Activated CD8-positive, alpha-beta memory T cell treated with anti-CD3 and anti-CD28 coated beads for 36 hours (primary cell): ENCODE data around the gene PSPN. TPM values are rescaled to one million over a fixed set of nuclear protein-coding genes. Genes with fewer than 3 reads are reported as not detected.

Experiments used
- CTCF ChIA-PET: fragments of 350-600 bp; sonication (Branson Sonifier 250); formaldehyde crosslinking; loops from one replicate; lab custom pipeline; 2021; ENCODE audit warnings: antibody characterized with exemption; lab: Charles Lee
- POLR2A ChIA-PET: fragments of 350-600 bp; sonication (Branson Sonifier 250); formaldehyde crosslinking; loops from one replicate; lab custom pipeline; 2021; ENCODE audit warnings: antibody characterized with exemption; lab: Charles Lee
- total RNA-seq, 2 experiments: library from RNA; stranded (reverse); gene quantifications; one replicate each; pipeline ENCODE4 v1.2.3, GENCODE V29; 2021

PSPN gene
- 1 to 10 TPM in 1 of 2 experiments, under 1 TPM in 1; 0.99 to 1.2 TPM for total RNA-seq

GRCh38 chr19:6375411-6376010 lies at the start of gene PSPN:
Gene PSPN (minus strand): TSS chr19:6375933. CDS start chr19:6375849, 84 bp downstream.
- POLR2A ChIA-PET, result no interaction called here
- CTCF ChIA-PET, result no interaction called here

GRCh38 chr19:6424939-6425731 lies 49.4 kb upstream of the PSPN start:
- POLR2A ChIA-PET, result interaction anchor here (0.5 to 2.2 kb wide), 7 partner anchors 32 to 711 kb away, joined by 3 to 15 read pairs (median 4); partner anchors contain the start of genes ALKBH7, CLPP, DENND1C and GTF2F1
- CTCF ChIA-PET, result interaction anchor here (1.3 to 1.7 kb wide), 4 partner anchors 51 to 438 kb away, joined by 3 to 5 read pairs (median 4); partner anchors contain the start of gene DENND1C

DNA sequence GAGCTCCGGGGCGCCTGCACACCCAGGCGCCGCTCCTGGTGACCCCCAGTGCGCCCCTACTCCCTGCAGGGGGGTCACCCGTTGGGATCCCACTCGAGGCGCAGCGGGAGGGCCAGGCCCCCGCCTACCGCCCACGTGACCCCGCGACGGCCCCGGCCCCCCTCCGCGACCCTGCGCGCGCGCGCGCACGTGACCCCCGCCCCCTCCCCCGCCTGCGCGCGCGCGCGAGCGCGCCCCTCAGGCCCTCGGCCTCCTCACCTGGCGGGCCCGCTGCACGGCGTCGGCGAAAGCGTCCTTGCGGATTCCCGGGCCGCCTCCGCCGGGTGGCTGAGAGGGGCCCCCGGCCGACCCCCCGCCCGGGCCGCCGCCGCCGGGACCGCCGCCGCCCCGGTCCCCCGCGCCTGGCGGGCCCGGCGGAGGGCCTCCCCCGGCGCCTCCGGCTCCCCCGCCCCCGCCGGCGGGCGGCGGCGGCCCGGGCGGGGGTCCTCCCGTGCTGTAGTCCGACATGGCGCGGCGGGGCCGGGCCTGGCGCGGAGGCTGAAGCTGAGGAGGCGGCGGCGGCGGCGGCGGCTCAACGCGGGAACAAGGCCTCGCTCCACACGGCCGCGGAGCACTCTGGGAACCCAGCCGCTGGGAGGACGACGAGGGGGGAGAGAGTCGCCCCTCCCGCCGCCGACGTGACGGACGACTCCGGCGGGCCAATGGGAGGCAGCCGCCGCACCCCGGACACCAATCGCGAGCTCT lies 48.6 kb upstream of the PSPN start, which contains the start of gene KHSRP:
Gene KHSRP, minus strand, starts transcription at position 617 of the 744 bp plus-strand sequence. Its CDS starts 110 bp downstream, at position 507.
- ChIA-PET CTCF (interaction anchor here (1.2 to 1.6 kb wide), 4 partner anchors 52 to 76 kb away, joined by 3 to 5 read pairs (median 4); partner anchors contain the start of genes ALKBH7 and DENND1C), POLR2A (interaction anchor here (0.7 to 2.2 kb wide), 6 partner anchors 31 to 710 kb away, joined by 4 to 15 read pairs (median 6); partner anchors contain the start of genes ALKBH7, CLPP, DENND1C and GTF2F1)

DNA sequence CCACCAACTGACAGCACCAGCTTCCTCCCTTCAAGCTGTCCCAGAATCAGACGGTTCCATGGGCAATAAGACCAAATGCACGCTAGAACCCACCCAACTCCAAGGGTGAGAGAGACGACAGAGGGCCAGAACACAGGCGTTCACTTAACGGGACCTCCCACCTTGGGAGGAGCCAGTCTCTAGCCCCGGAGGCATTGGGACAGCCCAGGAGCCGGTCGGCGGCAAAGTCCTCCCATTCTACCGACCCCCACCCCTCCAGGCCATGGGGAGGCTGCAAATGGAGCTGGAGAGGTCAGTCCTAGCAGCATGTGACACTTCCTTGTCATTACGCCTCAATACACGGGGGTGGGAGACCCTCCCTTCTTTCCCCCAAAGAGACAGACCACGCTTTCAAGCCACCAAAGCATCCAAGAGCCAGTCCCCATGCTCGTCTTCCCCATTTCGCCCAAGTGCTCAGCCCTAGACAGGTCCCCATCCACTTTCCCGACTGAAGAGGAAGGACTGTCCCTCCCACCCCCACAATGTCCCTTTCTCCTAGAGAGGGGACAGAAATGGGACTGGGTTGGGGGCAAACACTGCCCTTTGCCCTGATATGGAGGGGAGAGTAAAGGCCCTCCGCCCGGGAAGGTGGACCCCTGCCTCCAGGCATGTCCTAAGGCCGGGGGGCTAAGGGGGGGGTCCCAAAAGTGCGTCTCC lies 47.9 kb upstream of the PSPN start:
- POLR2A ChIA-PET, result no interaction called here
- CTCF ChIA-PET, result interaction anchor here (1.2 kb wide), 1 partner anchor 51 kb away, joined by 3 read pairs; the partner anchor contains the start of gene ALKBH7

- ChIA-PET POLR2A (interaction anchor here (0.9 kb wide), 1 partner anchor 13 kb away, joined by 3 read pairs; no protein-coding TSS in a partner anchor), CTCF (no interaction called here)
Measured at GRCh38 chr19:6421075-6422014, 45.6 kb upstream of the PSPN start.

GRCh38 chr19:6418562-6418932 lies 42.8 kb upstream of the PSPN start:
- CTCF ChIA-PET, result no interaction called here
- POLR2A ChIA-PET, result no interaction called here

DNA sequence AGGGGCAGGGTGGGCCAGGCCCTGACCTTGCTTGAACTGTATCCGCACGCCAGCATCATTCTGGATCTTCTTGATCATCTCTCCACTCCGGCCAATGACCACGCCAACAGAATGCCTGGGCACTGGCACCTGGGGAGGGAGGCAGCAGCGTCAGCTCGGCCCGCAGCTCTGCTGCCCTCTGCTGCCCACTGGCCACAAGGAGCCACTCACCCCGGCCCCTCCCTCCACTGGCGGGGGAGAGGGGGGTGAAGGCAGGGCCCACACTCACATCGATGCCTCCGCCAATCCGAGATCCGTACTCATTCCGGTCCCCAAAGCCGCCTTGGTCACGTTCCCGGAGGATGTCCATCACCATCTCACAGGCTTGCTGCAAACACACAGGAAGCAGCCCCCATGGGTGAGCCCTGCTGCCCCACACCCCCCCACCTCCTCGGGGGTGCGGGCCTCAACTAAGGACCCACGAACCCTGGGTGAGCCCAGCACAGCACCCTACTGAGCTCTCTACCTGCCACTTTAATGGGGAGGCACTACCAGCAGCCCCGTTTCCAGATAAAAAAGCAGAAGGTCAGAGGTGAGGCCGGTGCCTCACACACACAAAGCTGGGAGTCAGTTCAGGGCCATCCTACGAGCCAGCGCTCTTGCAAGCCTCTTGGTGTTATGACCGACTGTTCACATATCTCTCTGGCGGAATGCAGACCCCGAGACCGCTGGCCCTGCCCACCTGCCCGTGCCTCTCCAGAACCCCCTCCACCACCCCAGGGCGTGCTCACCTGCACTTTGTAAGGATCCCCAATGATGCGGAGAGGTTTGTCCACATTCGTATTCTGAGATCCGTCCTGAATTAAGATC lies 42.2 kb upstream of the PSPN start:
- CTCF ChIA-PET, result no interaction called here
- POLR2A ChIA-PET, result no interaction called here

- ChIA-PET CTCF (no interaction called here), POLR2A (interaction anchor here (0.6 kb wide), 1 partner anchor 87 kb away, joined by 3 read pairs; no protein-coding TSS in a partner anchor)
Measured at GRCh38 chr19:6416658-6417405, 41.1 kb upstream of the PSPN start.

DNA sequence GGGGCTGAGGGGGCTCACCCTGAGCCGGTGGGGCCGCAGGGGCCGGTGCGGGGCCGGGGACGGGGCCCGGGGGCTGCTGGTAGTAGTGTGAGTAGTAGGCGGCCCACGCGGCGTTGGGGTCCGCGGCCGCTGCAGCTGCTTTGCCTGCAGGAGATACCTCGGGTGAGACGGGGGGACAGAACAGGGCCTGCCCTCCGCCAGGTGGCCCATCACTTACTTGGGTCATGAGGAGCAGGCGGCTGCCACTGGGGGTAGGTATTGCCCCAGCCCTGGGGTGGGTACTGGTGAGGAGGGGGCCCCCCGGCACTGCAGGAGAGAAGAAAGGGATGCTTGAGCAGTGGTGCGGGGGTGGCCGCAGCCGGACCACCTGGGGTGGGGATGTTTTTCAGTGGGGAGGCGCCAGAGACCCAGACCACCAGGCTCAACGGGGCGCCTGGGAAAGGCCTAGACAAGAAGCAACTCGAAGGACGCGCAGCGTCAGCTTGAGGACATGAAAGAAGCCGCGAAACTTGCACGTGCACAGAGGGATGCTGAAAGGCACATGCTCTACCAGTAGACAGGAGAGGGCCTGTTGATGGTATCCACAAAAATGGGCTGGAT lies 40.0 kb upstream of the PSPN start:
- CTCF ChIA-PET, result interaction anchor here (0.6 kb wide), 1 partner anchor 13 kb away, joined by 3 read pairs; no protein-coding TSS in a partner anchor

GRCh38 chr19:6414793-6415590 lies 39.3 kb upstream of the PSPN start:
- ChIA-PET POLR2A (no interaction called here), CTCF (interaction anchor here (0.6 kb wide), 1 partner anchor 14 kb away, joined by 3 read pairs; no protein-coding TSS in a partner anchor)

More for the DNA sequence above, 40.0 kb upstream of the PSPN start:
- POLR2A ChIA-PET, result no interaction called here

- CTCF ChIA-PET, result no interaction called here
- POLR2A ChIA-PET, result no interaction called here
Measured at GRCh38 chr19:6413721-6414643, 38.2 kb upstream of the PSPN start.

- POLR2A ChIA-PET, result interaction anchor here (0.6 kb wide), 1 partner anchor 87 kb away, joined by 4 read pairs; no protein-coding TSS in a partner anchor
- CTCF ChIA-PET, result no interaction called here
Measured at GRCh38 chr19:6413291-6413690, 37.6 kb upstream of the PSPN start.

DNA sequence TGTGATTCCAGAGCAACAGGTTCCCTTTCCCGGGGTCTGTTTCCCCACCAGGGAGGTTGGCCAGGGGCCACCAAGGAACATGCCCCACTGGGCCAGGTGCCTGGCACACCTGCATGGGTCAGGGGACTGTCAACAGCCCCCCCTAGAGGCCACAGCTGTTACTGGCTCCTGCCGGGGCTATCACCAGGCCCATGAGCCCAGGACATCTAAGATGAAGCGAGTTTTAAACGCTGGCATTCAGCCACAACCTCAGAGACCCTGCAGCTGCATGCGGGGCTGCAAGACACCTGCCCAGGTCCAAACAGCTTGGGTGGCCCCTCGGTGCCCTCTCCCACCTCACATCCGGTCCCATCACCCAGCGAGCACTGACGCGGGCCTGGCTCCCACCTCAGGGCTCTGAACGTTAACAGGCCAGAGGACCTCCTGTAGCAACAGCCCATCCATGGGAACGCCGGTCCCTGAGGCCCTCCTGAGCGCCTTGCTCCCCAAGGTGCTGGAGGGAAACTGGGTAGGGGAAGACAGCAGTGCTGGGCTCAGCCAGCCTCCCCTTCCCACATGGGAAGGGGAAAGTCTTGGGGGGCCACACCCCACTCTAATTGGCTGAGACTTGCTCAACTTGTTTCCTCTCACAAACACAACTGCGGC lies 36.8 kb upstream of the PSPN start:
- ChIA-PET POLR2A (interaction anchor here (0.6 kb wide), 1 partner anchor 88 kb away, joined by 4 read pairs; no protein-coding TSS in a partner anchor), CTCF (interaction anchor here (0.6 kb wide), 1 partner anchor 238 kb away, joined by 8 read pairs; no protein-coding TSS in a partner anchor)
